ENCODE results near the gene PMM2. TPM values are rescaled to one million over a fixed set of nuclear protein-coding genes. Genes with fewer than 3 reads are reported as not detected.

PMM2 gene
- total and polyA plus RNA-seq, 2 experiments from 2014 or later: 28.4 to 31.3 TPM

- peak; percentile 62 for DNase-seq (ENCODE audit: low spot score)
These were observed 44.1 kb upstream of the PMM2 start for GRCh38 chr16:8753416-8754054.

GRCh38 chr16:8756755-8757154 is 40.9 kb upstream of the PMM2 start:
- Histone ChIP-seq H3K36me3 (replicated peaks; ENCODE audit: insufficient read depth, low read depth) (no peaks in the 10 kb centered on the region), H3K9me3 (ENCODE audit: low read depth) (no peaks in the 10 kb centered on the region), H3K4me2 (no peak overlapping the region), H3K4me3 (no peak overlapping the region), H4K20me1 (ENCODE audit: insufficient read depth, poor library complexity, severe bottlenecking) (no peaks in the 10 kb centered on the region), H3K27me3 (no peaks in the 10 kb centered on the region), H3K79me2 (no peaks in the 10 kb centered on the region), H3K4me1 (ENCODE audit: insufficient read depth) (no peaks in the 10 kb centered on the region), H2AFZ (no peak overlapping the region), H3K9me2 (replicated peaks; ENCODE audit: insufficient read depth) (no peaks in the 10 kb centered on the region), H3K27ac (no peak overlapping the region)
- no peak for TF ChIP-seq CTCF (IDR thresholded peaks at IDR 0.05; ENCODE audit: poor library complexity)
- no peak for TF ChIP-seq EZH2phosphoT487 (IDR thresholded peaks at IDR 0.05; ENCODE audit: low read depth, severe bottlenecking, unreplicated experiment)
- TF ChIP-seq EZH2 (IDR thresholded peaks at IDR 0.05; ENCODE audit: borderline replicate concordance): no peak
- WGBS (ENCODE audit: low lambda C conversion rate, missing lambda C conversion rate): 94% methylated on average over 5 of the region's 5 CpGs
- DNase-seq (ENCODE audit: low spot score): no peak

More at GRCh38 chr16:8753416-8754054, 44.1 kb upstream of the PMM2 start:
- no peaks in the 10 kb centered on the region for H3K9me2 ChIP-seq (replicated peaks; ENCODE audit: insufficient read depth)
- no peaks in the 10 kb centered on the region for H3K36me3 ChIP-seq (replicated peaks; ENCODE audit: insufficient read depth, low read depth)
- H3K27ac ChIP-seq: peak overlapping the region; percentile 71
- H2AFZ ChIP-seq: no peak overlapping the region
- H3K79me2 ChIP-seq: no peaks in the 10 kb centered on the region
- H3K27me3 ChIP-seq: no peaks in the 10 kb centered on the region
- H3K4me3 ChIP-seq: no peak overlapping the region
- no peaks in the 10 kb centered on the region for H4K20me1 ChIP-seq (ENCODE audit: insufficient read depth, poor library complexity, severe bottlenecking)
- H3K9me3 ChIP-seq (ENCODE audit: low read depth): no peaks in the 10 kb centered on the region
- no peak overlapping the region for H3K4me2 ChIP-seq
- 62% methylated on average over 9 of the region's 9 CpGs for WGBS (ENCODE audit: low lambda C conversion rate, missing lambda C conversion rate)
- no peak for TF ChIP-seq CTCF (IDR thresholded peaks at IDR 0.05; ENCODE audit: poor library complexity)
- no peaks in the 10 kb centered on the region for H3K4me1 ChIP-seq (ENCODE audit: insufficient read depth)

- TF ChIP-seq CTCF (IDR thresholded peaks at IDR 0.05; ENCODE audit: poor library complexity) (no peak), EZH2phosphoT487 (IDR thresholded peaks at IDR 0.05; ENCODE audit: low read depth, severe bottlenecking, unreplicated experiment) (no peak), EZH2 (IDR thresholded peaks at IDR 0.05; ENCODE audit: borderline replicate concordance) (no peak)
- H3K36me3 ChIP-seq (replicated peaks; ENCODE audit: insufficient read depth, low read depth): no peaks in the 10 kb centered on the region
- no peaks in the 10 kb centered on the region for H4K20me1 ChIP-seq (ENCODE audit: insufficient read depth, poor library complexity, severe bottlenecking)
- H3K4me3 ChIP-seq: no peak overlapping the region
- H3K27me3 ChIP-seq: no peaks in the 10 kb centered on the region
- H3K4me1 ChIP-seq (ENCODE audit: insufficient read depth): no peaks in the 10 kb centered on the region
- DNase-seq (ENCODE audit: low spot score): no peak
- no peak overlapping the region for H3K4me2 ChIP-seq
- H2AFZ ChIP-seq: no peak overlapping the region
- H3K79me2 ChIP-seq: no peaks in the 10 kb centered on the region
- WGBS (ENCODE audit: low lambda C conversion rate, missing lambda C conversion rate): 90% methylated on average over 6 of the region's 6 CpGs
- H3K9me3 ChIP-seq (ENCODE audit: low read depth): no peaks in the 10 kb centered on the region
- H3K27ac ChIP-seq: no peak overlapping the region
- H3K9me2 ChIP-seq (replicated peaks; ENCODE audit: insufficient read depth): no peaks in the 10 kb centered on the region
These were observed 39.6 kb upstream of the PMM2 start for GRCh38 chr16:8758022-8758421.

Data from hepatocyte (in vitro differentiated cells).